ENCODE data around the gene MPL. TPM values are rescaled to one million over a fixed set of nuclear protein-coding genes. Genes with fewer than 3 reads are reported as not detected.

MPL gene
- total RNA-seq, 1 experiment from 2014 or later = 0.15 TPM

DNA sequence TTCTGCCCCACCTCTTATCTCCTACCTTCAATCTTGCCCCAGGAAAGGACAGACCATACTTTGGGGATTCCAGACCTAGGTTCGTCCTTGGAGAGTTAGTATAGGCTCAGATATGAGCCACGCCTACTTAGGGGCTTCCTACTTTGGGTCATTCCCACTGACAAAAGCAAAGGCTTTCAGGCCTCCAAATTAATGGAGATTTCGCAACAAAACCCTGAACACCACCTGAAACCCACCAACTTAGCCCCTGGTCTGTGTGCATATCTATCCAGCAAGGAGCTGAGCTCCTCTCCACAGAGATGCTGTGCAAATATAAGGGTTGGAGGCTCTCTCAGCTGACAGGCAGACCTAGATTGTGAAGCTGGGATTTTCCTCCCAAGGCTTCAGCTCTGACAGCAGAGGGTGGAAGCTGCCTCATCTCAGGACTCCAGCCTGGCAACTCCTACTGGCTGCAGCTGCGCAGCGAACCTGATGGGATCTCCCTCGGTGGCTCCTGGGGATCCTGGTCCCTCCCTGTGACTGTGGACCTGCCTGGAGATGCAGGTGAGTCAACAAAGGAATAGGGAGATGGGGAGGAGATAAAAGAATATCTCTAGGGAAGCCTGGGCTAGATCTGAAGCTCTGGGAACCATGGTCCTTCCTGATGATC, 2.1 kb downstream of the MPL start:
- no peak for DNase-seq (ENCODE audit: low spot score)
- ChIA-PET POLR2A (interaction anchor here (1.1 kb wide), 1 partner anchor 19 kb away, joined by 3 read pairs; the partner anchor contains the start of gene CDC20), CTCF (interaction anchor here (0.8 kb wide), 1 partner anchor 51 kb away, joined by 3 read pairs; no protein-coding TSS in a partner anchor)
- TF ChIP-seq ZNF263 (CRISPR knock-in tag; IDR thresholded peaks at IDR 0.05; ENCODE audit: low read depth) (no peak), GTF2I (CRISPR knock-in tag; conservative IDR thresholded peaks at IDR 0.05) (no peak), ELF4 (CRISPR knock-in tag; IDR thresholded peaks at IDR 0.05; ENCODE audit: low read depth) (no peak), ZNF423 (CRISPR knock-in tag; IDR thresholded peaks at IDR 0.05) (no peak), SP1 (CRISPR knock-in tag; conservative IDR thresholded peaks at IDR 0.05) (no peak), E2F5 (CRISPR knock-in tag; IDR thresholded peaks at IDR 0.05) (no peak), RELA (CRISPR knock-in tag; IDR thresholded peaks at IDR 0.05; ENCODE audit: borderline replicate concordance) (no peak), GABPB1 (CRISPR knock-in tag; IDR thresholded peaks at IDR 0.05) (no peak), NFYB (CRISPR knock-in tag; conservative IDR thresholded peaks at IDR 0.05; ENCODE audit: low read depth) (no peak), ZNF425 (CRISPR knock-in tag; conservative IDR thresholded peaks at IDR 0.05) (no peak), ZMAT4 (CRISPR knock-in tag; IDR thresholded peaks at IDR 0.05) (no peak), ETV6 (CRISPR knock-in tag; IDR thresholded peaks at IDR 0.05) (no peak), CTCF (IDR thresholded peaks at IDR 0.05) (no peak), PREB (CRISPR knock-in tag; IDR thresholded peaks at IDR 0.05; ENCODE audit: borderline replicate concordance) (no peak), NR1H2 (CRISPR knock-in tag; IDR thresholded peaks at IDR 0.05) (no peak), ZNF396 (CRISPR knock-in tag; IDR thresholded peaks at IDR 0.05; ENCODE audit: borderline replicate concordance) (no peak), HMGA2 (CRISPR knock-in tag; IDR thresholded peaks at IDR 0.05) (no peak)
- TF ChIP-seq, protein P1, sequence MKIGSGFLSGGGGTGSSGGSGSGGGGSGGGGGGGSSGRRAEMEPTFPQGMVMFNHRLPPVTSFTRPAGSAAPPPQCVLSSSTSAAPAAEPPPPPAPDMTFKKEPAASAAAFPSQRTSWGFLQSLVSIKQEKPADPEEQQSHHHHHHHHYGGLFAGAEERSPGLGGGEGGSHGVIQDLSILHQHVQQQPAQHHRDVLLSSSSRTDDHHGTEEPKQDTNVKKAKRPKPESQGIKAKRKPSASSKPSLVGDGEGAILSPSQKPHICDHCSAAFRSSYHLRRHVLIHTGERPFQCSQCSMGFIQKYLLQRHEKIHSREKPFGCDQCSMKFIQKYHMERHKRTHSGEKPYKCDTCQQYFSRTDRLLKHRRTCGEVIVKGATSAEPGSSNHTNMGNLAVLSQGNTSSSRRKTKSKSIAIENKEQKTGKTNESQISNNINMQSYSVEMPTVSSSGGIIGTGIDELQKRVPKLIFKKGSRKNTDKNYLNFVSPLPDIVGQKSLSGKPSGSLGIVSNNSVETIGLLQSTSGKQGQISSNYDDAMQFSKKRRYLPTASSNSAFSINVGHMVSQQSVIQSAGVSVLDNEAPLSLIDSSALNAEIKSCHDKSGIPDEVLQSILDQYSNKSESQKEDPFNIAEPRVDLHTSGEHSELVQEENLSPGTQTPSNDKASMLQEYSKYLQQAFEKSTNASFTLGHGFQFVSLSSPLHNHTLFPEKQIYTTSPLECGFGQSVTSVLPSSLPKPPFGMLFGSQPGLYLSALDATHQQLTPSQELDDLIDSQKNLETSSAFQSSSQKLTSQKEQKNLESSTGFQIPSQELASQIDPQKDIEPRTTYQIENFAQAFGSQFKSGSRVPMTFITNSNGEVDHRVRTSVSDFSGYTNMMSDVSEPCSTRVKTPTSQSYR (CRISPR knock-in tag; IDR thresholded peaks at IDR 0.05) = no peak
- Mint-ChIP-seq H3K4me1 (peaks cover 4% of the 10 kb centered on the region; the same call in 1 of the 2 replicates), H3K4me3 (no peak overlapping the region), H3K27me3 (ENCODE audit: low read depth) (peaks cover 13% of the 10 kb centered on the region), H3K36me3 (no peaks in the 10 kb centered on the region), H3K9me3 (no peaks in the 10 kb centered on the region), H3K27ac (no peak overlapping the region)
- ATAC-seq = no peak
